Erythroblast (primary cell): ENCODE data around the gene EDARADD.
A peak's percentile ranks its signal among the peaks of the same experiment; 100 is the strongest.

Experiments
- DNase-seq, 2 experiments: peaks; one replicate each; lab custom pipeline; 2025; lab: John Stamatoyannopoulos, UW
- GATA1 ChIP-seq: IDR thresholded peaks from 2 replicates; pipeline ENCODE4 v1.6.1; 2011; ENCODE audit warnings: low read depth, mild to moderate bottlenecking, control low read depth, low read length, moderate library complexity
- POLR2A ChIP-seq: IDR thresholded peaks from 2 replicates; pipeline ENCODE4 v1.6.1; 2011; ENCODE audit warnings: mild to moderate bottlenecking, low read length

EDARADD gene

GRCh38 chr1:236511735-236512418 lies 117.8 kb downstream of the EDARADD start:
- TF ChIP-seq POLR2A (no peak), GATA1 (no peak)
- no peak for DNase-seq

- TF ChIP-seq GATA1 = no peak
- no peak for TF ChIP-seq POLR2A
- no peak for DNase-seq
Measured at GRCh38 chr1:236514703-236515442, 120.8 kb downstream of the EDARADD start.

GRCh38 chr1:236515443-236515958 lies 121.4 kb downstream of the EDARADD start:
- no peak for DNase-seq
- no peak for TF ChIP-seq POLR2A
- TF ChIP-seq GATA1 = no peak

GRCh38 chr1:236516929-236517704 lies 123.0 kb downstream of the EDARADD start:
- DNase-seq = no peak

GRCh38 chr1:236518322-236518721 lies 124.2 kb downstream of the EDARADD start:
- TF ChIP-seq POLR2A = no peak
- no peak for TF ChIP-seq GATA1
- DNase-seq = no peak

More at GRCh38 chr1:236516929-236517704, 123.0 kb downstream of the EDARADD start:
- TF ChIP-seq GATA1 (no peak), POLR2A (no peak)

- no peak for DNase-seq
- TF ChIP-seq GATA1 (no peak), POLR2A (no peak)
Measured at GRCh38 chr1:236520445-236521005, 126.4 kb downstream of the EDARADD start.

GRCh38 chr1:236522937-236523703 lies 129.0 kb downstream of the EDARADD start:
- TF ChIP-seq GATA1 = no peak
- no peak for TF ChIP-seq POLR2A
- DNase-seq = peak; percentile 35 to 62

GRCh38 chr1:236523704-236524141 lies 129.6 kb downstream of the EDARADD start, which contains the start of gene LGALS8:
Gene LGALS8 (plus strand): TSS chr1:236523982. CDS start chr1:236526071, 2,089 bp downstream.
- peak; percentile 92 to 93 for DNase-seq
- TF ChIP-seq GATA1 = no peak
- TF ChIP-seq POLR2A = no peak

- TF ChIP-seq GATA1 = no peak
- peak; percentile 87 for TF ChIP-seq POLR2A
- peak; percentile 92 for DNase-seq
Measured at GRCh38 chr1:236524142-236524894, 130.2 kb downstream of the EDARADD start.

- DNase-seq = no peak
- TF ChIP-seq POLR2A = no peak
- TF ChIP-seq GATA1 = no peak
Measured at GRCh38 chr1:236524895-236525184, 130.8 kb downstream of the EDARADD start.

GRCh38 chr1:236526079-236526478 lies 132.0 kb downstream of the EDARADD start:
- no peak for TF ChIP-seq GATA1
- TF ChIP-seq POLR2A = no peak
- DNase-seq = no peak

- TF ChIP-seq POLR2A = no peak
- no peak for TF ChIP-seq GATA1
Measured at GRCh38 chr1:236530286-236530685, 136.2 kb downstream of the EDARADD start.

More at GRCh38 chr1:236530286-236530685, 136.2 kb downstream of the EDARADD start:
- no peak for DNase-seq
